NCI-H1417 (cell line): ENCODE results near the gene TJP3.
A peak's percentile ranks its signal among the peaks of the same experiment; 100 is the strongest.

Experiments
- DNase-seq, 3 experiments: peaks; one replicate each; lab custom pipeline; 2025; lab: John Stamatoyannopoulos, UW

TJP3 gene

DNA sequence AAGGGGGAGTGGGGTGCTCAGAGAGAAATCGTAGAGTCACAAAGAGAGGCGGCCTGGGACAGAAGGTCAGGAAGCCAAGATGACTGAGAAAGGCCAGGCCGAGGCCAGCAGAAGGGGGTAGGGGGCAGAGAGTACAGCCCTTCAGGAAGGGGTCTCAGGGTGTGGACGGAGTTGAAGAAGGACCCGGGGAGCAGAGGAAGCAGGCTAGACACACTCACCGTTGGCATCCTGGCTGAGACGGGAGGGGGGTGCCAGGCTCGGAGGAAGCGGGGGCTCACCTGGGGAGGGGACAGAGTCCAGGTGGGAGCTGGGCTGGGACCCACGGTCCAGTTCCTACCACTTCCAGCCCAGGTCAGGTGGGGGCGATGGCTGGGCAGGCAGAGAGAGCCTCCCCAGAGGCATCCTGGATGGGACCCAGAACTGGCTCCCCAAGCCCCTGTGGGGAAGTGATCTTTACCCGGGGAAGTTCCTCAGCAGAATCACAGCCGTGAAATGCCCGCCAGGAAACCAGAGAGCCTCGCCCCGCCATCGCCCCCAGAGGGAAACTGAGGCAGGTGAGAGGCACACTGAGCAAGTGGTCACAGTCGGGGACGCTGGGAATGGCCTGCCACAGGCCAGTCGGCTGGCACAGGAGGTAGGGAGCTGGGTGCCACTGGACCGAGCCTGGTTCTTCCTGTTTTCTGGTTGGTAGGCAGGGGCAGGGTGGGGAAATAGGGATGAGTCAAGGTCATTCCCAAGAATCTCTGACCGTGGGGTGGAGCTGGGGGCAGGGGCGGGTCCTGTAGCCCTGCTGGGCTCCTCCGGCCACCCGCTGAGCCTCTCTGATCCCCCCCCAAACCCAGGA is 76.6 kb downstream of the TJP3 start:
- no peak for DNase-seq

DNA sequence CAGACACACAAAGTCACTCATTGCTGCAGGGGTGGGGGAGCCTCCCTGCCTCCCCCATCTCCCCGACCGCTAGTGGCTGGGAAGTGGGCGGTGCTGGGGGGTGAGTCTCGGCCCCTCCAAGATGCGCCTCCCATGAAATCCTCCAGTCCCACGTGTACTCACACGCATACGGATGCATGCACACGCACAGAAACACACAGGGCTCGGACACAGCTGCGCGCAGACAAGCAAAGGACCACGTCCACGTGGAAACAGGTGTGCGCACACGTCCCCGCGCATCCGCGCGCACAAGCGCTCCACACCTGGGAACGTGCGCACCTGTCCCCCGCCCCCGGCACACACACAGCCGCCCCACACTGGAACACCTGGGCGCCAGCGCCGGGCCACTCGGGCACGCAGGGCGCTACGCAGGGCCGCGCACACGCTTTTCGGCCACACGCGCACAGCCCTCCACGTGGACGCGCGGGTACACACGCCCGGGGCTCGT is 77.3 kb downstream of the TJP3 start:
- peak in 2 of 3 experiments; percentile 27 to 36 for DNase-seq

GRCh38 chr19:3785938-3786824 is 78.0 kb downstream of the TJP3 start, which contains the start of gene MATK:
Gene MATK, minus strand, starts transcription at chr19:3786381. Its CDS starts 1,246 bp downstream, at chr19:3785135.
- DNase-seq: no peak

DNA sequence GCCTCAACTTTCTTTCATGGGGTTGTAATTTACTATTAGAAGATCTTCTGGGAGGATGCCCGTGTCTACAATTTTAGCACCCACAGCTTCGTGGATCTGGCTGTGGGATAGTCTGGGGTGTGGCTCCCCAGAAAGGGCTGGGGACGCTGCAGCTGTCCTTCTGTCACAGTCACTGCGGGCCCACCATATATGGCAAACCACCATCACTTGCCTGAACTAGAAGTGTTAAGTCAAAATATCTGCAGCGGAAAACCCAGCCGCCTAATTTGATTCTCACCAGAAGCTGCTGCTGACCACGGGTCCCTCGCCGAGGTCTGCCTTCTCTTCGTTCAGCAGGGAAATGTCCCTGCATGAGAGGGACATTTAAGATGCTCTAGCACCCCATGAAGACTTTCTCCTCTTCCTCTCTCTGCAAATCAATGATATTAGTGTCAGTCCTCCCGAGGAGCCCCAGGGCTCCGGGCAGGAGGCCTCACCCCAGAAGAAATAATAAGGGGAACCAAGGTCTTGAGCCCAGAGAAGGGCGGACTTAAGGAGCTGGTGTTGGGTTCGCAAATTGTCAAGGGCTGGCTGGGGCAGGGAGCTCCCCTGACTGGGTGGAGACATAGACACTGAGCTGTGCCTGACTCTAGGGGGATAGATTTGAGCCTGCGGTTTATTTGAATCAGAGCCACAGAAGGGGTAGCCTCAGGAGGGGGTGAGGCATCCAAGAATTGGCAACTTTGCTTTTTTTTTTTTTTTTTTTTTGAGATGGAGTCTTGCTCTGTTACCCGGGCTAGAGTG is 81.0 kb downstream of the TJP3 start:
- no peak for DNase-seq

DNA sequence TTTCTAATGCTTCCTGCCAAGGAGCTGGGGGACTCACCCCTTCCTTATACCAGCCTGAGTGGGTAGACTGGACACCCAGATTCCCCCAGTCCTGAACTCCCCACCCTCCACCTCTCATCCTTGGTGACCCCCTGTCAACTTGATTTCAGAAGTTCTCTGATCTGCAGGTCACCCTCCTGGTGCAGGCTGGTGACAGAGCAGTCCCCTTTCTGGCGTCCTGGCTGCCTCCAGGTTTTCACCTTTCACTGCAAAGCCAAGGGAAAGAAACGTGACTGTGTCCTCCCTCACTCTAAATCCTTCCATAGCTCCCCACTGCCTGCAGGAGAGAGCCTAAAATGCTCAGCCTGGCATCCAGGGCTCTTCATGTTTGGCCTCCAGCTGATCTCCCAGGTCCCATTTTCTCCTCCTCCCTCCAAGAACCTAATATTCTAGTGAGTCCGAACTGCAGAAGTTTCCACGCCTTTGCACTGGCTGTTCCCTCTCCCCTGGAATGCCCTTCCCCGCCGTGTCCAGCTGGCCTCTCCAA is 82.1 kb downstream of the TJP3 start:
- DNase-seq: no peak

- no peak for DNase-seq
Observed at GRCh38 chr19:3790941-3791340, 82.8 kb downstream of the TJP3 start.

- DNase-seq: no peak
Observed at GRCh38 chr19:3792114-3792513, 83.9 kb downstream of the TJP3 start.

DNA sequence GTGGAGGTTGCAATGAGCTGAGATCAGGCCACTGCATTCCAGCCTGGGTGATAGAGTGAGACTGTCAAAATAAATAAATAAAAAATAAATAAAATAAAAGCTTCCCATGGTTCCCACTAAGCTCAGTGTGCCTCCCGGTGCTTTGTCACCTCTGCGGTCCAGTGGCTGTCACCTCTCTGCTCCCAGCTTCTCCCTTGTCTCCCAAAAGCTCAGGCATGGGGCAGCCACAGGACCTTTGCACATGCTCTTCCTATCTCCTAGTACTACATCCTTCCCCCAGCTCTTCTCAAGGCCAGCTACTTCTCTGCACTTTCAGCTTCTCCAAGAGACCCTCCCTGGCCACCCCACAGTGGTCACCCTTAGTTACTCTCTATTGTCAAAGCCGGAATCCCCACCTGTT is 85.6 kb downstream of the TJP3 start:
- no peak for DNase-seq

GRCh38 chr19:3796358-3796757 is 88.2 kb downstream of the TJP3 start:
- no peak for DNase-seq

DNA sequence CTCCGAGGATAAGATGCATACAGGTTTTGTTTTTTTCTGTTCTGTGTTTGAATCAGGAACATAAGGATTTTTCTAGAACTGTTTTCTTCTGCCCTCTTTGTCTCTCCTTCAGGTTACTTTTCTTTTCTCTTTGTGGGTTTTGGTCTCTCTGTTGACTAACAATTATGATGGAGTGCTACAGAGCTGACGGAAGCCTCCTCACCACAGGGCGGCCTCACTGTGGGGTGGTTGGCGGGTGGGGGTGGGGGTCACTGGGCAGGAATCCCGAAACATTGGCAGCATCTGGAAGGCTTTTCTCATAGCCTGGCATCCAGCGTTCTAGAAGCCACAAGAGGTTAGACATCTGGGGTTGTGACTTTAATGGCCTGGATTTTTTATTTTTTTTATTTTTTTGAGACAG is 90.0 kb downstream of the TJP3 start:
- DNase-seq: no peak
